Right lobe of liver (tissue), 4 donors: Measurements from ENCODE around the gene PVALEF.

Experiments used
- CTCF ChIP-seq, 4 donors: fragments of 200-600 bp in 3 of 4; fragments of 450-650 bp in 1 of 4; IDR thresholded peaks; one replicate each; pipeline versions ENCODE4 v1.5.1 to v1.8.0; 2016 to 2022; ENCODE audit warnings: antibody characterized with exemption in 4 of 4, mild to moderate bottlenecking in 2 of 4
- POLR2A ChIP-seq: fragments of 450-650 bp; IDR thresholded peaks from one replicate; pipeline ENCODE4 v1.6.1; 2017; ENCODE audit warnings: antibody characterized with exemption, mild to moderate bottlenecking
- donor health status: DM: no; HTN: no; CAD: no.
- donor health status: DM: no; HTN: no; CAD: no.
- donor health status: DM: no; HTN: yes; CAD: no.

GRCh38 chr17:81222906-81223761 is 57.8 kb downstream of the PVALEF start, which contains the start of gene CEP131:
- TF ChIP-seq POLR2A (no peak), CTCF (IDR thresholded peaks at IDR 0.05) (no peak)
